ENCODE results near the gene TDRD9. TPM values are rescaled to one million over a fixed set of nuclear protein-coding genes. Genes with fewer than 3 reads are reported as not detected.

TDRD9 gene
- total RNA-seq, 1 donor from 2014 or later, result not detected

DNA sequence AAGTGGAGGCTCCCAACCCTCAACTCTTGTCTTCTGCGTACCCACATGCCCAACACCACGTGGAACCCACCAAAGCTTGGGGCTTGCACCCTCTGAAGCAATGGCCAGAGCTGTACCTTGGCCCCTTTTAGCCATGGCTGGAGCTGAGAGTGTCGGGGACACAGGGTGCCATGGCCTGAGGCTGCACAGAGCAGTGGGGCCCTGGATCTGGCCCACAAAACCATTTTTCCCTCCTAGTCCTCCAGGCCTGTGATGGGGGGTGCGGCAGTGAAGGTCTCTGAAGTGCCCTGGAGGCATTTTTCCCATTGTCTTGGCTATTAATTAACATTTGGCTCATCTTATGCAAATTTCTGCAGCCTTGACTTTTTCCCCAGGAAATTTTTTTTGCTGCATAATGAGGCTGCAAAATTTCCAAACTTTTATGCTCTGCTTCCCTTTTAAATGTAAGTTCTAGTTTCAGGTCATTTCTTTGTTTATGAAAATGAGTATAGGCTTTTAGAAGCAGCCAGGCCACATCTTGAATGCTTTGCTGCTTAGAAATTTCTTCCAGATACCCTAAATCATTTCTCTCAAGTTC lies 138.6 kb downstream of the TDRD9 start:
- Histone ChIP-seq H2AFZ (ENCODE audit: low read depth, low read length) (no peak overlapping the region), H3K27ac (ENCODE audit: low read depth, low read length) (no peak overlapping the region), H3K36me3 (ENCODE audit: insufficient read depth, low read length) (no peaks in the 10 kb centered on the region), H3K9me3 (ENCODE audit: insufficient read depth, low read depth, low read length) (no peaks in the 10 kb centered on the region), H3K27me3 (ENCODE audit: insufficient read depth, low read length) (no peaks in the 10 kb centered on the region), H3K9ac (ENCODE audit: low read length) (no peak overlapping the region), H3K4me1 (ENCODE audit: insufficient read depth, low read length) (no peaks in the 10 kb centered on the region), H4K20me1 (ENCODE audit: insufficient read depth, low read length) (no peaks in the 10 kb centered on the region), H3K79me2 (ENCODE audit: insufficient read depth, low read length) (no peaks in the 10 kb centered on the region), H3K4me3 (ENCODE audit: insufficient read depth, low read depth, low read length) (no peak overlapping the region), H3K4me2 (ENCODE audit: low read length) (no peak overlapping the region)
- Mint-ChIP-seq H3K27ac (ENCODE audit: unreplicated experiment) (no peak overlapping the region), H3K36me3 (ENCODE audit: low read depth, unreplicated experiment) (no peaks in the 10 kb centered on the region), H3K27me3 (ENCODE audit: low read depth, unreplicated experiment) (peaks cover 46% of the 10 kb centered on the region), H3K9me3 (ENCODE audit: unreplicated experiment) (peaks cover 11% of the 10 kb centered on the region), H3K4me1 (ENCODE audit: low read depth, unreplicated experiment) (no peaks in the 10 kb centered on the region), H3K4me3 (ENCODE audit: unreplicated experiment) (no peak overlapping the region)
- TF ChIP-seq, protein P1, sequence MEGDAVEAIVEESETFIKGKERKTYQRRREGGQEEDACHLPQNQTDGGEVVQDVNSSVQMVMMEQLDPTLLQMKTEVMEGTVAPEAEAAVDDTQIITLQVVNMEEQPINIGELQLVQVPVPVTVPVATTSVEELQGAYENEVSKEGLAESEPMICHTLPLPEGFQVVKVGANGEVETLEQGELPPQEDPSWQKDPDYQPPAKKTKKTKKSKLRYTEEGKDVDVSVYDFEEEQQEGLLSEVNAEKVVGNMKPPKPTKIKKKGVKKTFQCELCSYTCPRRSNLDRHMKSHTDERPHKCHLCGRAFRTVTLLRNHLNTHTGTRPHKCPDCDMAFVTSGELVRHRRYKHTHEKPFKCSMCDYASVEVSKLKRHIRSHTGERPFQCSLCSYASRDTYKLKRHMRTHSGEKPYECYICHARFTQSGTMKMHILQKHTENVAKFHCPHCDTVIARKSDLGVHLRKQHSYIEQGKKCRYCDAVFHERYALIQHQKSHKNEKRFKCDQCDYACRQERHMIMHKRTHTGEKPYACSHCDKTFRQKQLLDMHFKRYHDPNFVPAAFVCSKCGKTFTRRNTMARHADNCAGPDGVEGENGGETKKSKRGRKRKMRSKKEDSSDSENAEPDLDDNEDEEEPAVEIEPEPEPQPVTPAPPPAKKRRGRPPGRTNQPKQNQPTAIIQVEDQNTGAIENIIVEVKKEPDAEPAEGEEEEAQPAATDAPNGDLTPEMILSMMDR (IDR thresholded peaks at IDR 0.05; ENCODE audit: insufficient read depth, low read depth, low read length), result no peak
- TF ChIP-seq EZH2 (IDR thresholded peaks at IDR 0.05; ENCODE audit: insufficient read depth, low read length), result no peak
- DNase-seq (ENCODE audit: low read depth) (no peak), FAIRE-seq (no peak)

DNA sequence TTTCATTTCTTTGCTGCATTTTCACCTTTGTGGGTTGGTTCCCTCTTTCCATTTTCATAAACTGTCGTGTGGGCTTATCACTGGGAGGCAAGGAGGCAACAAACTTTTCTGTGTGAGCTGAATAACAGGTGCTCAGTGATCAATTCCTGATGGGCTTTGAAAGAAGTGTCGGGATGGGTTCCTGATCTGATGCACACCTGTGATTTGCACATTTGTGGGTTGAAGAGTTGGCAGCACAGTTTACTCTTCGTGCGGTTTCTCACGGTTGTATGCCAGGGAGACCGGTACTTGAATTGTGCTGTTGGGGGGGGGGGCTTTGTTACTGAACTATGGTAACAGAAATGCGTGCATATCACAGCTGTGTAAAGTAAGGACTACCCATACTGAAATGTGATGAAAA lies 141.3 kb downstream of the TDRD9 start:
- Histone ChIP-seq H4K20me1 (ENCODE audit: insufficient read depth, low read length) (no peaks in the 10 kb centered on the region), H3K27me3 (ENCODE audit: insufficient read depth, low read length) (no peaks in the 10 kb centered on the region), H3K27ac (ENCODE audit: low read depth, low read length) (no peak overlapping the region), H3K4me3 (ENCODE audit: insufficient read depth, low read depth, low read length) (no peak overlapping the region), H3K4me1 (ENCODE audit: insufficient read depth, low read length) (no peaks in the 10 kb centered on the region), H3K4me2 (ENCODE audit: low read length) (no peak overlapping the region), H3K79me2 (ENCODE audit: insufficient read depth, low read length) (no peaks in the 10 kb centered on the region), H2AFZ (ENCODE audit: low read depth, low read length) (no peak overlapping the region), H3K36me3 (ENCODE audit: insufficient read depth, low read length) (no peaks in the 10 kb centered on the region), H3K9me3 (ENCODE audit: insufficient read depth, low read depth, low read length) (peaks cover 3% of the 10 kb centered on the region), H3K9ac (ENCODE audit: low read length) (no peak overlapping the region)
- Mint-ChIP-seq H3K9me3 (ENCODE audit: unreplicated experiment) (peaks cover 14% of the 10 kb centered on the region), H3K27me3 (ENCODE audit: low read depth, unreplicated experiment) (peaks cover 29% of the 10 kb centered on the region), H3K4me1 (ENCODE audit: low read depth, unreplicated experiment) (no peaks in the 10 kb centered on the region), H3K36me3 (ENCODE audit: low read depth, unreplicated experiment) (no peaks in the 10 kb centered on the region), H3K4me3 (ENCODE audit: unreplicated experiment) (no peak overlapping the region), H3K27ac (ENCODE audit: unreplicated experiment) (no peak overlapping the region)
- no peak for DNase-seq (ENCODE audit: low read depth)
- FAIRE-seq, result no peak
- no peak for TF ChIP-seq EZH2 (IDR thresholded peaks at IDR 0.05; ENCODE audit: insufficient read depth, low read length)
- TF ChIP-seq, protein P1 (IDR thresholded peaks at IDR 0.05; ENCODE audit: insufficient read depth, low read depth, low read length), result no peak

DNA sequence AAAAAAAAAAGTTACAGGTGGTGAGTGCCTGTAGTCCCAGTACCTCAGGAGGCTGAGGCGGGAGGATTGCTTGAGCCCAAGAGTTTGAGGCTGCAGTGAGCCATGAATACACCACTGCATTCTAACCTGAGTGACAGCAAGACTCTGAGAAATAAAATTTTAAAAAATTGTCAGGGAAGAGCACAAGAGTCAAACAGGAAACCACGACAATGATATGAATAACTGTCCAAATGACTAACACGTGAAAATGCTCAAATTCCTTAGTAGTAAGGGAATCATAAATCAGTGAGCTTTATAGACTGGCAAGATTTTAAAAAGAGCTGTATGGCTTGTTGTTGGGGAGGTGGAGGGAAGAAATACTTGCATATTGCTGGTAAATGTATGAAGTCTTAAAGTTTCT lies 144.3 kb downstream of the TDRD9 start:
- no peak overlapping the region for H3K9ac ChIP-seq (ENCODE audit: low read length)
- no peak overlapping the region for H3K27ac ChIP-seq (ENCODE audit: low read depth, low read length)
- H3K79me2 ChIP-seq (ENCODE audit: insufficient read depth, low read length), result no peaks in the 10 kb centered on the region
- peaks cover 3% of the 10 kb centered on the region for H3K9me3 ChIP-seq (ENCODE audit: insufficient read depth, low read depth, low read length)
- no peaks in the 10 kb centered on the region for H3K36me3 Mint-ChIP-seq (ENCODE audit: low read depth, unreplicated experiment)
- no peaks in the 10 kb centered on the region for H3K36me3 ChIP-seq (ENCODE audit: insufficient read depth, low read length)
- H3K27ac Mint-ChIP-seq (ENCODE audit: unreplicated experiment), result no peak overlapping the region
- H2AFZ ChIP-seq (ENCODE audit: low read depth, low read length), result no peak overlapping the region
- no peaks in the 10 kb centered on the region for H3K4me1 ChIP-seq (ENCODE audit: insufficient read depth, low read length)
- H3K4me2 ChIP-seq (ENCODE audit: low read length), result no peak overlapping the region
- peaks cover 5% of the 10 kb centered on the region for H3K9me3 Mint-ChIP-seq (ENCODE audit: unreplicated experiment)
- FAIRE-seq, result no peak
- no peak for DNase-seq (ENCODE audit: low read depth)
- H3K27me3 ChIP-seq (ENCODE audit: insufficient read depth, low read length), result no peaks in the 10 kb centered on the region
- no peak overlapping the region for H3K4me3 Mint-ChIP-seq (ENCODE audit: unreplicated experiment)
- no peaks in the 10 kb centered on the region for H4K20me1 ChIP-seq (ENCODE audit: insufficient read depth, low read length)
- TF ChIP-seq, protein P1 (IDR thresholded peaks at IDR 0.05; ENCODE audit: insufficient read depth, low read depth, low read length), result no peak
- no peak for TF ChIP-seq EZH2 (IDR thresholded peaks at IDR 0.05; ENCODE audit: insufficient read depth, low read length)
- H3K4me1 Mint-ChIP-seq (ENCODE audit: low read depth, unreplicated experiment), result no peaks in the 10 kb centered on the region
- peaks cover 35% of the 10 kb centered on the region for H3K27me3 Mint-ChIP-seq (ENCODE audit: low read depth, unreplicated experiment)
- no peak overlapping the region for H3K4me3 ChIP-seq (ENCODE audit: insufficient read depth, low read depth, low read length)
